Prostate gland (tissue), 2 donors: ENCODE data around the gene SPECC1.

ENCODE experiments used
- POLR2A ChIP-seq: fragments of 450-650 bp; IDR thresholded peaks from one replicate; pipeline ENCODE4 v1.6.1; 2016; ENCODE audit warnings: antibody characterized with exemption, mild to moderate bottlenecking
- POLR2AphosphoS5 ChIP-seq: sonication (generic); formaldehyde crosslinking; IDR thresholded peaks from one replicate; pipeline ENCODE4 v1.6.1; 2017; ENCODE audit warnings: antibody characterized with exemption
- TF ChIP-seq, protein P1 (sequence below), 4 experiments: fragments of 200-600 bp in 2 of 4; fragments of 450-650 bp in 2 of 4; sonication (generic) in 2 of 4; IDR thresholded peaks; 1 replicate in 3 of 4; 2 replicates in 1 of 4; pipeline ENCODE4 v1.5.1; 2016 to 2019; ENCODE audit warnings: antibody characterized with exemption in 4 of 4, mild to moderate bottlenecking in 2 of 4, moderate library complexity in 2 of 4

DNA sequence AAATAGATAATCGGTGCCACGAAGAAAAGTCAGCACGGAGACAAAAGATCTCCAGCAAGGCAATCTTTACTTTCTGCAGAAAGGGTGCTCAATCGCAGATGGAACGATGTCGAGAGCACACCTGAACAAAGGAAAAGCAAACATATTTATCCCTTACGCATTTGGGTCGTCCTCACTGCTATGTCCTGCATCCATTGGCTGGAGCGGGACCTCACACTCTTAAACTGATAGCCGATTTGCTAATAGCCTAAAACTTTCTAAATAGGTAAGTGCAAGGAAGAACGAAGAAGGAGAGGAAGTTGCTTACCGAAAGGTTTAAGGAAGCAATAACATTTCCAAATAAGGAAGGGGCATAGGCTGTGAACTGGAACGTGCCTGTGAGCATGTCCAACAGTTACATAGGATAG, 30.4 kb upstream of the SPECC1 start:
- TF ChIP-seq, protein P1, sequence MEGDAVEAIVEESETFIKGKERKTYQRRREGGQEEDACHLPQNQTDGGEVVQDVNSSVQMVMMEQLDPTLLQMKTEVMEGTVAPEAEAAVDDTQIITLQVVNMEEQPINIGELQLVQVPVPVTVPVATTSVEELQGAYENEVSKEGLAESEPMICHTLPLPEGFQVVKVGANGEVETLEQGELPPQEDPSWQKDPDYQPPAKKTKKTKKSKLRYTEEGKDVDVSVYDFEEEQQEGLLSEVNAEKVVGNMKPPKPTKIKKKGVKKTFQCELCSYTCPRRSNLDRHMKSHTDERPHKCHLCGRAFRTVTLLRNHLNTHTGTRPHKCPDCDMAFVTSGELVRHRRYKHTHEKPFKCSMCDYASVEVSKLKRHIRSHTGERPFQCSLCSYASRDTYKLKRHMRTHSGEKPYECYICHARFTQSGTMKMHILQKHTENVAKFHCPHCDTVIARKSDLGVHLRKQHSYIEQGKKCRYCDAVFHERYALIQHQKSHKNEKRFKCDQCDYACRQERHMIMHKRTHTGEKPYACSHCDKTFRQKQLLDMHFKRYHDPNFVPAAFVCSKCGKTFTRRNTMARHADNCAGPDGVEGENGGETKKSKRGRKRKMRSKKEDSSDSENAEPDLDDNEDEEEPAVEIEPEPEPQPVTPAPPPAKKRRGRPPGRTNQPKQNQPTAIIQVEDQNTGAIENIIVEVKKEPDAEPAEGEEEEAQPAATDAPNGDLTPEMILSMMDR (IDR thresholded peaks at IDR 0.05), result no peak
- TF ChIP-seq POLR2A (no peak), POLR2AphosphoS5 (no peak)
